Ovary (tissue), 9 donors: Measurements from ENCODE around the gene PSMD14. TPM values are rescaled to one million over a fixed set of nuclear protein-coding genes. Genes with fewer than 3 reads are reported as not detected.

Experiments used
- DNase-seq, 5 donors: peaks; one replicate each; pipeline ENCODE4 v3.0.0-alpha.2; 2019 to 2020
- H3K27ac ChIP-seq, 2 donors: fragments of 200-600 bp; one replicate each; pipeline versions ENCODE4 v1.5.1 to v1.8.0; 2019 to 2022
- H3K27me3 ChIP-seq: fragments of 200-600 bp; one replicate; pipeline ENCODE4 v1.8.0; 2022
- H3K36me3 ChIP-seq: fragments of 200-600 bp; sonication (generic); one replicate; pipeline ENCODE4 v1.5.1; 2019
- H3K4me1 ChIP-seq: one replicate; pipeline ENCODE4 v1.8.1; 2013; ENCODE audit warnings: mild to moderate bottlenecking, moderate library complexity; ENCODE audit not compliant: insufficient read depth
- H3K4me3 ChIP-seq: fragments of 200-600 bp; sonication (generic); one replicate; pipeline ENCODE4 v1.5.1; 2017
- H3K9me3 ChIP-seq, 2 donors: fragments of 200-600 bp in 1 of 2; sonication (generic) in 1 of 2; one replicate each; pipeline versions ENCODE4 v1.5.1 to v1.8.1; 2013 to 2019; ENCODE audit warnings: mild to moderate bottlenecking in 1 of 2, moderate library complexity in 1 of 2
- CTCF ChIP-seq, 3 donors: fragments of 450-650 bp in 2 of 3; fragments of 200-600 bp in 1 of 3; IDR thresholded peaks; one replicate each; pipeline versions ENCODE4 v1.5.1 to v1.8.0; 2016 to 2022; ENCODE audit warnings: antibody characterized with exemption in 3 of 3, mild to moderate bottlenecking in 1 of 3
- EP300 ChIP-seq: sonication (generic); formaldehyde crosslinking; IDR thresholded peaks from one replicate; pipeline ENCODE4 v1.6.1; 2017; ENCODE audit warnings: antibody characterized with exemption
- POLR2A ChIP-seq: fragments of 450-650 bp; IDR thresholded peaks from one replicate; pipeline ENCODE4 v1.6.1; 2017; ENCODE audit warnings: antibody characterized with exemption, mild to moderate bottlenecking, moderate library complexity
- WGBS, 3 donors: extraction: QIAGEN DNeasy Blood & Tissue Kit in 1 of 3; methylation state at CpG; one replicate each; pipeline versions ENCODE4 v1.1.5 to v1.1.7; 2013 to 2017; 5-methylcytosine and 5-hydroxymethylcytosine counted together
- intact Hi-C, 4 donors: fragments of 100-400 bp; cut with DNase I; formaldehyde crosslinking; loops; one replicate each; pipeline versions ENCODE4 v1.11.0 to v1.15.1; 2022 to 2023
- polyA plus RNA-seq, 2 donors: library from polyadenylated mRNA; stranded (reverse); fragments of 200-250 nt in 1 of 2; fragments of 350-450 nt in 1 of 2; fragmentation: Illumina TruSeq in 1 of 2; extraction: RNeasy Lipid Tissue Mini Kit (QIAGEN cat#74804) in 1 of 2; gene quantifications; one replicate each; pipeline ENCODE4 v1.2.3, GENCODE V29; 2013 to 2014
- small RNA-seq: library from RNA; depleted of rRNA; stranded (forward); fragments of <200 nt; gene quantifications from one replicate; pipeline ENCODE3, GENCODE V24; 2016
- total RNA-seq, 7 donors: library from RNA; depleted of rRNA in 2 of 7; stranded (reverse); fragments of >200 nt in 2 of 7; fragmentation: NEBNext Ultra II Directional in 3 of 7; extraction: Animal tissue kit (Norgen Biotek cat#: 25700) in 3 of 7; gene quantifications; one replicate each; pipeline versions ENCODE4 v1.1.0 to v1.2.4, GENCODE V29; 2016 to 2023
- donor health status: DM: no; HTN: no; CAD: no; lungs with moderate emphysema.
- donor health status: DM: no; HTN: no; CAD: no.
- donor health status: Bipolar disorder and iron deficiency.
- donor health status: DM: yes; HTN: yes; CAD: no.
- donor health status: DM: no; HTN: no; CAD: no.
- donor health status: DM: yes; HTN: yes; CAD: no.

Gene PSMD14
- total and polyA plus RNA-seq, 9 donors = 9.4 to 34.3 (median 19.4) TPM

- DNase-seq = no peak
- no peaks in the 10 kb centered on the region for H3K27me3 ChIP-seq
- no peaks in the 10 kb centered on the region for H3K4me1 ChIP-seq
- no peak overlapping the region for H3K4me3 ChIP-seq
- H3K9me3 ChIP-seq = no peaks in the 10 kb centered on the region
- no peak overlapping the region for H3K27ac ChIP-seq
- TF ChIP-seq POLR2A (no peak), CTCF (IDR thresholded peaks at IDR 0.05) (no peak)
- 93 to 95% (median 94%) methylated on average over 12 of the region's 12 CpGs for WGBS, 3 donors
- no peaks in the 10 kb centered on the region for H3K36me3 ChIP-seq
- intact Hi-C loops = no loop called here
These were observed 136.9 kb downstream of the PSMD14 start for GRCh38 chr2:161445097-161445496.

GRCh38 chr2:161448431-161448830 lies 140.2 kb downstream of the PSMD14 start:
- Histone ChIP-seq H3K4me1 (no peaks in the 10 kb centered on the region), H3K27ac (no peak overlapping the region), H3K9me3 (no peaks in the 10 kb centered on the region), H3K27me3 (no peaks in the 10 kb centered on the region), H3K4me3 (no peak overlapping the region), H3K36me3 (no peaks in the 10 kb centered on the region)
- TF ChIP-seq EP300 (no peak), CTCF (IDR thresholded peaks at IDR 0.05) (no peak), POLR2A (no peak)
- intact Hi-C loops = no loop called here
- DNase-seq = no peak

Small RNA genes within 50 kb of the gene (small RNA-seq; reads per million reads assigned to genes)
- not detected for gene RNA5SP108

Other genes with a start within 250 kb of the PSMD14 start
- gene TANK, start 148.0 kb upstream of the PSMD14 start, total RNA-seq = 10 to 100 TPM; 34.6 to 99.8 (median 53.1) TPM
- gene TANK, start 148.0 kb upstream of the PSMD14 start, polyA plus RNA-seq = 10 to 100 TPM; 31.4 to 38.8 TPM
- gene TBR1, start 107.9 kb downstream of the PSMD14 start, total RNA-seq = not detected
- not detected for gene TBR1, start 107.9 kb downstream of the PSMD14 start, polyA plus RNA-seq